Mucosa of descending colon (tissue), 3 donors: Measurements from ENCODE around the gene SOX6. TPM values are rescaled to one million over a fixed set of nuclear protein-coding genes. Genes with fewer than 3 reads are reported as not detected.
A peak's percentile ranks its signal among the peaks of the same experiment; 100 is the strongest.
"Not testable (repeated sequence)": the region's sequence is repeated elsewhere in the genome, so short reads cannot be mapped to it uniquely, and the experiment has no call there.

Experiments
- ATAC-seq: fragments of 200-7000 bp; cut with Tn5 transposase; one replicate; pipeline ENCODE4 v1.9.1; 2020; ENCODE audit warnings: mild to moderate bottlenecking, moderate library complexity
- DNase-seq, 3 donors: peaks; one replicate each; pipeline ENCODE4 v3.0.0-alpha.2; 2020
- H3K36me3 ChIP-seq: fragments of 200-600 bp; one replicate; pipeline ENCODE4 v1.8.0; 2021; ENCODE audit warnings: low read depth, mild to moderate bottlenecking
- H3K4me1 ChIP-seq: fragments of 200-600 bp; one replicate; pipeline ENCODE4 v1.8.0; 2021; ENCODE audit warnings: low read depth, mild to moderate bottlenecking
- H3K4me3 ChIP-seq: fragments of 200-600 bp; one replicate; pipeline ENCODE4 v1.8.0; 2021; ENCODE audit warnings: mild to moderate bottlenecking
- H3K9me3 ChIP-seq: fragments of 200-600 bp; one replicate; pipeline ENCODE4 v1.8.0; 2021; ENCODE audit warnings: mild to moderate bottlenecking
- CTCF ChIP-seq: fragments of 200-600 bp; IDR thresholded peaks from one replicate; pipeline ENCODE4 v1.8.0; 2022; ENCODE audit warnings: antibody characterized with exemption, mild to moderate bottlenecking
- intact Hi-C, 2 donors: fragments of 100-400 bp; cut with DNase I in 1 of 2; cut with micrococcal nuclease in 1 of 2; formaldehyde crosslinking; loops; one replicate each; pipeline versions ENCODE4 v1.11.0 to v1.11.1; 2022; cut with DNase I, micrococcal nuclease
- total RNA-seq, 3 donors: library from RNA; stranded (reverse); fragmentation: NEBNext Ultra II Directional in 2 of 3; extraction: Animal tissue kit (Norgen Biotek cat#: 25700) in 2 of 3; gene quantifications; one replicate each; pipeline versions ENCODE4 v1.2.1 to v1.2.4, GENCODE V29; 2021 to 2023
- donor health status: DM: no; HTN: no; CAD: no; lungs with moderate emphysema.
- donor health status: DM: no; HTN: no; CAD: no.
- donor health status: DM: no; HTN: yes; CAD: no.

The SOX6 gene
- total RNA-seq, 3 donors from 2014 or later: 5.8 to 6.5 (median 6.0) TPM

- Histone ChIP-seq H3K36me3 (no peaks in the 10 kb centered on the region), H3K9me3 (no peaks in the 10 kb centered on the region), H3K4me3 (no peak overlapping the region), H3K4me1 (no peaks in the 10 kb centered on the region)
- DNase-seq (no peak), ATAC-seq (peak; percentile 42)
- TF ChIP-seq CTCF: no peak
- intact Hi-C loops: no loop called here
Observed at GRCh38 chr11:15923183-15923582, 433.2 kb downstream of the SOX6 start.

GRCh38 chr11:15922745-15923144 is 433.6 kb downstream of the SOX6 start:
- H3K4me3 ChIP-seq, H3K4me1 ChIP-seq, H3K36me3 ChIP-seq, H3K9me3 ChIP-seq, ATAC-seq, DNase-seq, intact Hi-C loops: not testable (repeated sequence)

- no peaks in the 10 kb centered on the region for H3K9me3 ChIP-seq
- H3K4me1 ChIP-seq: no peaks in the 10 kb centered on the region
- no peaks in the 10 kb centered on the region for H3K36me3 ChIP-seq
- no peak overlapping the region for H3K4me3 ChIP-seq
- TF ChIP-seq CTCF: no peak
- intact Hi-C loops: no loop called here
- DNase-seq (no peak), ATAC-seq (no peak)
Observed at GRCh38 chr11:15920856-15921629, 435.3 kb downstream of the SOX6 start.

GRCh38 chr11:15918674-15919073 is 437.7 kb downstream of the SOX6 start:
- no peak overlapping the region for H3K4me3 ChIP-seq
- DNase-seq (no peak), ATAC-seq (no peak)
- no peak for TF ChIP-seq CTCF
- intact Hi-C loops: no loop called here
- no peaks in the 10 kb centered on the region for H3K9me3 ChIP-seq
- no peaks in the 10 kb centered on the region for H3K36me3 ChIP-seq
- H3K4me1 ChIP-seq: no peaks in the 10 kb centered on the region

GRCh38 chr11:15918212-15918611 is 438.1 kb downstream of the SOX6 start:
- no peak for ATAC-seq
- Histone ChIP-seq H3K4me1 (no peaks in the 10 kb centered on the region), H3K9me3 (no peaks in the 10 kb centered on the region), H3K4me3 (no peak overlapping the region), H3K36me3 (no peaks in the 10 kb centered on the region)
- intact Hi-C loops: no loop called here
- no peak for DNase-seq
- no peak for TF ChIP-seq CTCF
